ENCODE measurements around the gene CPNE2. TPM values are rescaled to one million over a fixed set of nuclear protein-coding genes. Genes with fewer than 3 reads are reported as not detected.

The CPNE2 gene
- total and polyA plus RNA-seq, 10 of the 15 experiments (the other 5 are each of a cell fraction or from before 2014, with no cell fraction given) = 3.1 to 22.1 (median 9.9) TPM

DNA sequence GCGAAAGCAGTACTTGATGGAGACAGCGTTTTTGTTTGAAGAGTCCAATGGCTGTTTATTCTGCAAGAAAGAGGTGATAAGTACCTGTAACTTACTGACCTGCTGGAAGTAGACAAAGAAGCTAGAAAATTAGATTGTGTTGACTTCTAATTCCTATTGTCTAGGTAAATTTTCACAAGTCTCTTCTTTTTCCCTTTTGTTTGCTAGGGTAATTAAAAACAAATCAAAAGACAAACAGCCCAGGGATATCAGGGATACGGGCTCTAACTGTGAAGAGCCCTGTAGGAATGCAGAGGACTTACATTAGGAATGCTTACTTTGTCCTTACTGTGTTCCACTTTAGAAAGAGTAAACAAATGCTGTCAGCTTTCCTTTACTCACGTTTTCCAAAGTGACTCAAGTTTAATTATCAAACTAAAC, 86.4 kb downstream of the CPNE2 start (continued):
- TF ChIP-seq, protein P1, sequence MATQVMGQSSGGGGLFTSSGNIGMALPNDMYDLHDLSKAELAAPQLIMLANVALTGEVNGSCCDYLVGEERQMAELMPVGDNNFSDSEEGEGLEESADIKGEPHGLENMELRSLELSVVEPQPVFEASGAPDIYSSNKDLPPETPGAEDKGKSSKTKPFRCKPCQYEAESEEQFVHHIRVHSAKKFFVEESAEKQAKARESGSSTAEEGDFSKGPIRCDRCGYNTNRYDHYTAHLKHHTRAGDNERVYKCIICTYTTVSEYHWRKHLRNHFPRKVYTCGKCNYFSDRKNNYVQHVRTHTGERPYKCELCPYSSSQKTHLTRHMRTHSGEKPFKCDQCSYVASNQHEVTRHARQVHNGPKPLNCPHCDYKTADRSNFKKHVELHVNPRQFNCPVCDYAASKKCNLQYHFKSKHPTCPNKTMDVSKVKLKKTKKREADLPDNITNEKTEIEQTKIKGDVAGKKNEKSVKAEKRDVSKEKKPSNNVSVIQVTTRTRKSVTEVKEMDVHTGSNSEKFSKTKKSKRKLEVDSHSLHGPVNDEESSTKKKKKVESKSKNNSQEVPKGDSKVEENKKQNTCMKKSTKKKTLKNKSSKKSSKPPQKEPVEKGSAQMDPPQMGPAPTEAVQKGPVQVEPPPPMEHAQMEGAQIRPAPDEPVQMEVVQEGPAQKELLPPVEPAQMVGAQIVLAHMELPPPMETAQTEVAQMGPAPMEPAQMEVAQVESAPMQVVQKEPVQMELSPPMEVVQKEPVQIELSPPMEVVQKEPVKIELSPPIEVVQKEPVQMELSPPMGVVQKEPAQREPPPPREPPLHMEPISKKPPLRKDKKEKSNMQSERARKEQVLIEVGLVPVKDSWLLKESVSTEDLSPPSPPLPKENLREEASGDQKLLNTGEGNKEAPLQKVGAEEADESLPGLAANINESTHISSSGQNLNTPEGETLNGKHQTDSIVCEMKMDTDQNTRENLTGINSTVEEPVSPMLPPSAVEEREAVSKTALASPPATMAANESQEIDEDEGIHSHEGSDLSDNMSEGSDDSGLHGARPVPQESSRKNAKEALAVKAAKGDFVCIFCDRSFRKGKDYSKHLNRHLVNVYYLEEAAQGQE (IDR thresholded peaks at IDR 0.05; ENCODE audit: low read depth, low read length) = no peak
- TF ChIP-seq, protein P2, sequence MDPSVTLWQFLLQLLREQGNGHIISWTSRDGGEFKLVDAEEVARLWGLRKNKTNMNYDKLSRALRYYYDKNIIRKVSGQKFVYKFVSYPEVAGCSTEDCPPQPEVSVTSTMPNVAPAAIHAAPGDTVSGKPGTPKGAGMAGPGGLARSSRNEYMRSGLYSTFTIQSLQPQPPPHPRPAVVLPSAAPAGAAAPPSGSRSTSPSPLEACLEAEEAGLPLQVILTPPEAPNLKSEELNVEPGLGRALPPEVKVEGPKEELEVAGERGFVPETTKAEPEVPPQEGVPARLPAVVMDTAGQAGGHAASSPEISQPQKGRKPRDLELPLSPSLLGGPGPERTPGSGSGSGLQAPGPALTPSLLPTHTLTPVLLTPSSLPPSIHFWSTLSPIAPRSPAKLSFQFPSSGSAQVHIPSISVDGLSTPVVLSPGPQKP (IDR thresholded peaks at IDR 0.05; ENCODE audit: low read depth, low read length) = no peak
- no peak for TF ChIP-seq DPF2 (IDR thresholded peaks at IDR 0.05)

- CTCF ChIA-PET = interaction anchor here (0.9 to 2.3 kb wide), 3 partner anchors 85 to 95 kb away, joined by 3 to 6 read pairs (median 3); partner anchors contain the start of gene CPNE2
- FAIRE-seq = no peak
- in situ Hi-C loops (cut with MboI) = no loop called here
- DNase-seq (ENCODE audit: low read depth, low spot score) = no peak
- no peak overlapping the region for H3K9ac ChIP-seq (ENCODE audit: control insufficient read depth, insufficient read depth, low read length)
- H3K27me3 ChIP-seq (replicated peaks in 1 of 2; ENCODE audit: control insufficient read depth in 2 of 2, insufficient read depth in 2 of 2, low read length in 1 of 2) = no peaks in the 10 kb centered on the region
- ATAC-seq = no peak
- POLR2A ChIA-PET = interaction anchor here (0.6 kb wide), 1 partner anchor 49 kb away, joined by 4 read pairs; no protein-coding TSS in a partner anchor
- no peaks in the 10 kb centered on the region for H3K36me3 ChIP-seq (ENCODE audit: control insufficient read depth in 2 of 2, insufficient read depth in 2 of 2, low read length in 1 of 2)
- RAD21 ChIA-PET (ENCODE audit: unreplicated experiment) = no interaction called here
- no peak overlapping the region for H3K4me2 ChIP-seq (ENCODE audit: control insufficient read depth, insufficient read depth)
- peaks cover 43% of the 10 kb centered on the region for H3K79me2 ChIP-seq (ENCODE audit: control insufficient read depth, insufficient read depth, low read length)
- H3K9me3 ChIP-seq (replicated peaks; ENCODE audit: control insufficient read depth, insufficient read depth, low read length) = no peaks in the 10 kb centered on the region
- H2AFZ ChIP-seq (ENCODE audit: control insufficient read depth, low read depth, low read length) = no peak overlapping the region
- SMC1A ChIA-PET (ENCODE audit: uncharacterized antibody, unreplicated experiment) = interaction anchor here (0.9 to 2.1 kb wide), 5 partner anchors 9 to 112 kb away, joined by 3 to 5 read pairs (median 3); no protein-coding TSS in a partner anchor
- H3K27ac ChIP-seq (ENCODE audit: control insufficient read depth, insufficient read depth) = no peak overlapping the region
- TF ChIP-seq RB1 (IDR thresholded peaks at IDR 0.05; ENCODE audit: borderline replicate concordance) (no peak), CEBPB (IDR thresholded peaks at IDR 0.05; ENCODE audit: borderline replicate concordance in 1 of 2, low read depth in 2 of 2, low read length in 2 of 2) (no peak), ZNF217 (IDR thresholded peaks at IDR 0.05) (no peak), BCL11A (IDR thresholded peaks at IDR 0.05; ENCODE audit: low read depth, low read length) (no peak), NFYA (IDR thresholded peaks at IDR 0.05; ENCODE audit: borderline replicate concordance, low read depth, low read length) (no peak), POLR2AphosphoS2 (IDR thresholded peaks at IDR 0.05; ENCODE audit: low read depth, low read length) (no peak)
- H4K20me1 ChIP-seq (ENCODE audit: control insufficient read depth, insufficient read depth) = no peaks in the 10 kb centered on the region
- no peak overlapping the region for H3K4me3 ChIP-seq
- peaks cover 5% of the 10 kb centered on the region; the same call in 1 of the 2 replicates for H3K4me1 ChIP-seq (ENCODE audit: control insufficient read depth, insufficient read depth, low read length)
- no TSS peak for BruUV-seq (replicated peaks)
- WGBS (ENCODE audit: insufficient coverage, insufficient replicate concordance, low lambda C conversion rate, missing lambda C conversion rate) = 97% methylated on average over 3 of the region's 3 CpGs
- intact Hi-C loops (cut with micrococcal nuclease; ENCODE audit: unreplicated experiment) = no loop called here
These were observed 86.9 kb downstream of the CPNE2 start for GRCh38 chr16:57179215-57179828.
